Neural cell (in vitro differentiated cells): ENCODE data around the gene ZNF335. TPM values are rescaled to one million over a fixed set of nuclear protein-coding genes. Genes with fewer than 3 reads are reported as not detected.

Experiments used
- H2AFZ ChIP-seq: fragments of 200-600, 300-800 bp; sonication (generic), shearing (Covaris generic); 2 replicates; pipeline ENCODE4 v1.6.0; 2014; ENCODE audit warnings: low read depth, mild to moderate bottlenecking, antibody characterized with exemption, low read length, moderate library complexity
- H3F3A ChIP-seq: fragments of 200-600 bp; shearing (Covaris generic); 2 replicates; pipeline ENCODE4 v1.6.1; 2016; ENCODE audit warnings: mild to moderate bottlenecking, moderate library complexity, mixed read lengths, antibody characterized with exemption, low read length; ENCODE audit not compliant: insufficient read depth, poor library complexity, severe bottlenecking
- H3K27ac ChIP-seq: fragments of 200-600, 300-800 bp; sonication (generic), shearing (Covaris generic); 2 replicates; pipeline ENCODE4 v1.5.1; 2014; ENCODE audit warnings: mild to moderate bottlenecking, low read length, moderate library complexity
- H3K27me3 ChIP-seq: fragments of 300-800, 200-600 bp; sonication (generic), shearing (Covaris generic); 2 replicates; pipeline ENCODE4 v1.6.0; 2014; ENCODE audit warnings: mild to moderate bottlenecking, low read depth, low read length, moderate library complexity; ENCODE audit not compliant: insufficient read depth
- H3K36me3 ChIP-seq: fragments of 300-800, 200-600 bp; sonication (generic), shearing (Covaris generic); 2 replicates; pipeline ENCODE4 v1.5.1; 2014; ENCODE audit warnings: mild to moderate bottlenecking, antibody characterized with exemption, low read length, moderate library complexity; ENCODE audit not compliant: insufficient read depth
- H3K4me2 ChIP-seq: fragments of 300-800, 200-600 bp; sonication (generic), shearing (Covaris generic); 2 replicates; pipeline ENCODE4 v1.6.0; 2014; ENCODE audit warnings: mild to moderate bottlenecking, low read length
- H3K4me3 ChIP-seq: fragments of 300-800, 200-600 bp; sonication (generic), shearing (Covaris generic); 2 replicates; pipeline ENCODE4 v1.5.1; 2014; ENCODE audit warnings: mild to moderate bottlenecking, low read length, moderate library complexity
- H3K79me2 ChIP-seq: fragments of 200-600 bp; shearing (Covaris generic); replicated peaks from 2 replicates; pipeline ENCODE4 v1.6.0; 2014; ENCODE audit warnings: mild to moderate bottlenecking, low read length, moderate library complexity; ENCODE audit not compliant: insufficient read depth
- H3K9ac ChIP-seq: fragments of 300-800, 200-600 bp; sonication (generic), shearing (Covaris generic); 2 replicates; pipeline ENCODE4 v1.6.1; 2016; ENCODE audit warnings: mild to moderate bottlenecking, low read length, mixed read lengths
- H3K9me2 ChIP-seq: fragments of 200-600 bp; shearing (Covaris generic); 2 replicates; pipeline ENCODE4 v1.6.1; 2016; ENCODE audit warnings: mild to moderate bottlenecking, low read length, mixed read lengths; ENCODE audit not compliant: insufficient read depth
- H3K9me3 ChIP-seq: fragments of 200-600, 300-800 bp; sonication (generic), shearing (Covaris generic); 2 replicates; pipeline ENCODE4 v1.6.1; 2016; ENCODE audit warnings: mild to moderate bottlenecking, mixed run types, low read length, moderate library complexity, mixed read lengths
- H4K20me1 ChIP-seq: fragments of 200-600 bp; shearing (Covaris generic); 2 replicates; pipeline ENCODE4 v1.6.1; 2016; ENCODE audit warnings: mild to moderate bottlenecking, mixed run types; ENCODE audit not compliant: insufficient read depth
- EP300 ChIP-seq: fragments of 450-650 bp; conservative IDR thresholded peaks from 2 replicates; pipeline ENCODE4 v1.6.1; 2014; ENCODE audit warnings: antibody characterized with exemption, mild to moderate bottlenecking, moderate library complexity; ENCODE audit not compliant: poor library complexity, severe bottlenecking
- MXI1 ChIP-seq: fragments of 450-650 bp; conservative IDR thresholded peaks from 2 replicates; pipeline ENCODE4 v1.6.1; 2014; ENCODE audit warnings: antibody characterized with exemption, mild to moderate bottlenecking; ENCODE audit not compliant: poor library complexity, severe bottlenecking
- POLR2AphosphoS5 ChIP-seq: IDR thresholded peaks from 2 replicates; pipeline ENCODE4 v1.6.1; 2012
- RAD21 ChIP-seq: fragments of 450-650 bp; conservative IDR thresholded peaks from 2 replicates; pipeline ENCODE4 v1.6.1; 2014; ENCODE audit warnings: antibody characterized with exemption, mild to moderate bottlenecking, moderate library complexity
- TAF1 ChIP-seq: IDR thresholded peaks from 2 replicates; pipeline ENCODE4 v1.6.1; 2012; ENCODE audit warnings: low read depth
- polyA plus RNA-seq: library from polyadenylated mRNA; depleted of rRNA; stranded (reverse); fragments of >200 nt; gene quantifications from 2 replicates; pipeline ENCODE4 v1.2.3, GENCODE V29; 2014
- TF ChIP-seq, protein P1 (sequence below): fragments of 450-650 bp; IDR thresholded peaks from 2 replicates; pipeline ENCODE4 v1.5.1; 2014; ENCODE audit warnings: antibody characterized with exemption, mild to moderate bottlenecking, moderate library complexity; ENCODE audit not compliant: poor library complexity, severe bottlenecking
- TF ChIP-seq, protein P2 (sequence below): IDR thresholded peaks from 2 replicates; pipeline ENCODE4 v1.6.1; 2012; ENCODE audit warnings: borderline replicate concordance

ZNF335 gene
- polyA plus RNA-seq, 1 donor from 2014 or later, result 12.8 TPM

DNA sequence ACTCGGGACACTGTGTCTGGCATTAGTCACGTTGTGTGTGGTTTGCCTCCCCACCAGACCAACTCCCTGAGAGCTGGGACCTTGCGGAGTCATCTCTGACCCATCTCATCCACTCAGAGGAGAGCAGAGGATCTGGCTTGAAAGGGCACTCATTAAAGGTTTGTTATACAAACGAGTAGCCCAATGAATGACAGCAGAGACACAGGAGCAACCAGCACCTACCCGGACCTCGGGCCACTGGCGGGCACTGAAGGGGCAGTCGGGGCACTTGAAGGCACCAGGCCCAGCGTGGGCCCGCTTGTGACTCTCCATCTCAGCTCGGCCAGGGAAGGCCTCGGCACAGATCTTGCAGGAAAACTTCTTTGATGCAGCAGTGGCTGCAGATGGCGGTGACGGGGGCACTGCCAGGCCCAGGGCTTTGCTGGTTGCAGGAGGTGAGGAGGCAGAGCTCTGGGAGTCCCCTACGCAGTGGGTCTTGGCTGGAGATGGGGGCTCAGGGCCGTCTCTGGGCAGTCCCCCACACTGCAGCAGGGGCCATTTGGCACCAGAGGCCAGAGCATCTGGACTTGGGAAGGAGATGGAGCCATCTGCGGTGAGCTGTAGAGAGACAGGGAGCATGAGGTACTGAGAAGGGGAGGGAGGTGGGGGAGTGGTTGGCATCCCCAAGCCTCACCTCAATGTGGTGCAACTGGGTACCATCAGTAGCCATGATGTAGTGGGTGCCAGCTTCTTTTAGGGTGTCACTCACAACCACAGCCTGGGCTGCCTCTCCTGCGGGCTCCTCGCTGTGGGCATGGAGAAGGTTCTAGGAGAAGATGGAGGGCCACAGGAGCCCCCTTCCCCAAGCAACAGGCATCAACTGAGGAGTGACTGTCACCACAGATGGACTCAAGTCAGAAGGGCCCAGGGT is 19.8 kb downstream of the ZNF335 start:
- TF ChIP-seq RAD21 (no peak), POLR2AphosphoS5 (peak; percentile 21), EP300 (no peak)
- TF ChIP-seq, protein P1, sequence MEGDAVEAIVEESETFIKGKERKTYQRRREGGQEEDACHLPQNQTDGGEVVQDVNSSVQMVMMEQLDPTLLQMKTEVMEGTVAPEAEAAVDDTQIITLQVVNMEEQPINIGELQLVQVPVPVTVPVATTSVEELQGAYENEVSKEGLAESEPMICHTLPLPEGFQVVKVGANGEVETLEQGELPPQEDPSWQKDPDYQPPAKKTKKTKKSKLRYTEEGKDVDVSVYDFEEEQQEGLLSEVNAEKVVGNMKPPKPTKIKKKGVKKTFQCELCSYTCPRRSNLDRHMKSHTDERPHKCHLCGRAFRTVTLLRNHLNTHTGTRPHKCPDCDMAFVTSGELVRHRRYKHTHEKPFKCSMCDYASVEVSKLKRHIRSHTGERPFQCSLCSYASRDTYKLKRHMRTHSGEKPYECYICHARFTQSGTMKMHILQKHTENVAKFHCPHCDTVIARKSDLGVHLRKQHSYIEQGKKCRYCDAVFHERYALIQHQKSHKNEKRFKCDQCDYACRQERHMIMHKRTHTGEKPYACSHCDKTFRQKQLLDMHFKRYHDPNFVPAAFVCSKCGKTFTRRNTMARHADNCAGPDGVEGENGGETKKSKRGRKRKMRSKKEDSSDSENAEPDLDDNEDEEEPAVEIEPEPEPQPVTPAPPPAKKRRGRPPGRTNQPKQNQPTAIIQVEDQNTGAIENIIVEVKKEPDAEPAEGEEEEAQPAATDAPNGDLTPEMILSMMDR, result no peak
- TF ChIP-seq, protein P2, sequence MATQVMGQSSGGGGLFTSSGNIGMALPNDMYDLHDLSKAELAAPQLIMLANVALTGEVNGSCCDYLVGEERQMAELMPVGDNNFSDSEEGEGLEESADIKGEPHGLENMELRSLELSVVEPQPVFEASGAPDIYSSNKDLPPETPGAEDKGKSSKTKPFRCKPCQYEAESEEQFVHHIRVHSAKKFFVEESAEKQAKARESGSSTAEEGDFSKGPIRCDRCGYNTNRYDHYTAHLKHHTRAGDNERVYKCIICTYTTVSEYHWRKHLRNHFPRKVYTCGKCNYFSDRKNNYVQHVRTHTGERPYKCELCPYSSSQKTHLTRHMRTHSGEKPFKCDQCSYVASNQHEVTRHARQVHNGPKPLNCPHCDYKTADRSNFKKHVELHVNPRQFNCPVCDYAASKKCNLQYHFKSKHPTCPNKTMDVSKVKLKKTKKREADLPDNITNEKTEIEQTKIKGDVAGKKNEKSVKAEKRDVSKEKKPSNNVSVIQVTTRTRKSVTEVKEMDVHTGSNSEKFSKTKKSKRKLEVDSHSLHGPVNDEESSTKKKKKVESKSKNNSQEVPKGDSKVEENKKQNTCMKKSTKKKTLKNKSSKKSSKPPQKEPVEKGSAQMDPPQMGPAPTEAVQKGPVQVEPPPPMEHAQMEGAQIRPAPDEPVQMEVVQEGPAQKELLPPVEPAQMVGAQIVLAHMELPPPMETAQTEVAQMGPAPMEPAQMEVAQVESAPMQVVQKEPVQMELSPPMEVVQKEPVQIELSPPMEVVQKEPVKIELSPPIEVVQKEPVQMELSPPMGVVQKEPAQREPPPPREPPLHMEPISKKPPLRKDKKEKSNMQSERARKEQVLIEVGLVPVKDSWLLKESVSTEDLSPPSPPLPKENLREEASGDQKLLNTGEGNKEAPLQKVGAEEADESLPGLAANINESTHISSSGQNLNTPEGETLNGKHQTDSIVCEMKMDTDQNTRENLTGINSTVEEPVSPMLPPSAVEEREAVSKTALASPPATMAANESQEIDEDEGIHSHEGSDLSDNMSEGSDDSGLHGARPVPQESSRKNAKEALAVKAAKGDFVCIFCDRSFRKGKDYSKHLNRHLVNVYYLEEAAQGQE, result no peak
- no peaks in the 10 kb centered on the region for H4K20me1 ChIP-seq
- H3K9me2 ChIP-seq, result no peaks in the 10 kb centered on the region
- no peaks in the 10 kb centered on the region for H3K9me3 ChIP-seq
- no peak overlapping the region for H2AFZ ChIP-seq
- H3K4me2 ChIP-seq, result no peak overlapping the region
- no peak overlapping the region for H3K4me3 ChIP-seq
- no peak overlapping the region for H3K9ac ChIP-seq
- H3F3A ChIP-seq, result no peaks in the 10 kb centered on the region
- H3K79me2 ChIP-seq, result no peaks in the 10 kb centered on the region
- H3K27me3 ChIP-seq, result no peaks in the 10 kb centered on the region
- peaks cover 16% of the 10 kb centered on the region for H3K36me3 ChIP-seq
- no peak overlapping the region for H3K27ac ChIP-seq

DNA sequence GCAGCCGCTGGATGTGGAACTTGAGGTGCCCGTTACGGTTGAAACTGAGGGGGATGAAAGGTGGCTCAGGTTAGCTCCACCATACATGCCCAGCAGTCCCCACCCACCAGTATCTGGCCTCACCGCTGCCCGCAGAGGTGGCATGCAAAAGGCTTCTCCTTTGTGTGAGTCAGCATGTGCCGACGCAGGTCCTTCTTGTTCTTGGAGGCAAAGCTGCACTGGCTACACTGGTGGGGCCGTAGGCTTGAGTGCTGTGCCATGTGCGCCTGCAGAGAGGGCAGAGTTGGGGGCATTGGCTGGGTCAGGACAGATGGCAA is 21.7 kb downstream of the ZNF335 start:
- H3K9ac ChIP-seq, result no peak overlapping the region
- TF ChIP-seq TAF1, result no peak
- no peak overlapping the region for H3K27ac ChIP-seq
- no peaks in the 10 kb centered on the region for H4K20me1 ChIP-seq
- H3K27me3 ChIP-seq, result no peaks in the 10 kb centered on the region
- H3K79me2 ChIP-seq, result no peaks in the 10 kb centered on the region
- H3K4me2 ChIP-seq, result no peak overlapping the region
- no peak overlapping the region for H2AFZ ChIP-seq
- no peaks in the 10 kb centered on the region for H3F3A ChIP-seq
- H3K36me3 ChIP-seq, result peaks cover 16% of the 10 kb centered on the region
- H3K4me3 ChIP-seq, result no peak overlapping the region
- H3K9me3 ChIP-seq, result no peaks in the 10 kb centered on the region
- H3K9me2 ChIP-seq, result no peaks in the 10 kb centered on the region

DNA sequence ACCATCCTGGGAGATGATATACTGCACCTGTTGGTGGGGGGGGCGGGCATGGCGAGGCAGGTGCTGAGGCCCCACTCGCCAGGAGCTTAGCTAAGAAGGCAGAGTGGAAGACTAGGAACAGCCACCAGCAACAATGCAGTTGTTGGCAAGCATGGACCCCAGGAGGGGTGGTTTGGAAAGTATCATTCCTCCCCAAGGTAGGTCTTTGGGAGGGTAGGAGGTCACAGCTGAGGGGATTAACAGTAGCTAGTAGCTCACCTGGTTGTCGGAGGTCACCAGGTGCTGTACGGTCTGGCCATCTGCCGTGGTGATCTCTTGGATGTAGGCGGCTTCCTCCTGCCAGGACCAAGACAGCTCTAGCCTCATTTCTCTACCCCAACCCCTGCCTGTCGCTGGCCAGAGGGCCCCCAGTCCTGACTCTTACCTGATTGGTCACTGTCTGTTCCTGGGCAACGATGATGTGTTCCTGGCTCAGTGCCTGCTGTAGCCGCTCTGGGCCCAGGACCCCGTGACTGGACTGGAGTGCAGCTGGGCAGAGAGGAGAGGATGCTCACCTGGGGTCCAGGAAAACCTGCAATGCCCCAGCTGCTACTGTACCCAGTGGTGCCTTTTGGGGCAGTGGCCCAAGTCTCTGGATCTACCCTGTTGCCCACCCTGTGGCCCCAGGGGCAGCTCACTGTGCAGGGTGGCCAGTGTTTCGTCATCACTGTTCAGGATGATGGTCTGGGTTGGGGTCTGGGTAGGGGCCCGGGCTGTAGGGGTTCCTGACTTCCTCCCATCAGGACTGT is 22.3 kb downstream of the ZNF335 start:
- H3K36me3 ChIP-seq, result peaks cover 16% of the 10 kb centered on the region
- no peak overlapping the region for H3K4me2 ChIP-seq
- H3K27ac ChIP-seq, result no peak overlapping the region
- no peaks in the 10 kb centered on the region for H3K79me2 ChIP-seq
- H3F3A ChIP-seq, result no peaks in the 10 kb centered on the region
- no peaks in the 10 kb centered on the region for H4K20me1 ChIP-seq
- H3K9me2 ChIP-seq, result no peaks in the 10 kb centered on the region
- no peak overlapping the region for H3K9ac ChIP-seq
- no peak overlapping the region for H2AFZ ChIP-seq
- TF ChIP-seq POLR2AphosphoS5 (no peak), TAF1 (no peak), EP300 (no peak), MXI1 (no peak)
- no peak overlapping the region for H3K4me3 ChIP-seq
- H3K9me3 ChIP-seq, result no peaks in the 10 kb centered on the region
- H3K27me3 ChIP-seq, result no peaks in the 10 kb centered on the region
